ENCODE measurements around the gene IL1RAP.

Gene IL1RAP

GRCh38 chr3:190615060-190615384 is 101.1 kb downstream of the IL1RAP start:
- no peak overlapping the region for H3K4me3 ChIP-seq (IDR thresholded peaks at IDR 0.05; ENCODE audit: insufficient read depth, low read depth, low read length)
- H3K27ac ChIP-seq = no peak overlapping the region
- no peaks in the 10 kb centered on the region for H3K4me1 ChIP-seq (ENCODE audit: low read depth, poor library complexity, severe bottlenecking)
- H3K9ac ChIP-seq = no peak overlapping the region
- no peak overlapping the region for H2AFZ ChIP-seq (ENCODE audit: low read depth)
- no peaks in the 10 kb centered on the region for H4K20me1 ChIP-seq (ENCODE audit: insufficient read depth)
- H3K27me3 ChIP-seq (ENCODE audit: insufficient read depth, low read depth) = no peaks in the 10 kb centered on the region
- no peaks in the 10 kb centered on the region for H3K79me2 ChIP-seq (ENCODE audit: insufficient read depth, low read depth)
- no peaks in the 10 kb centered on the region for H3K36me3 ChIP-seq (ENCODE audit: insufficient read depth)
- H3K4me2 ChIP-seq = no peak overlapping the region
- TF ChIP-seq CTCF (conservative IDR thresholded peaks at IDR 0.05; ENCODE audit: low read depth, low read length) = no peak

- H4K20me1 ChIP-seq (ENCODE audit: insufficient read depth) = no peaks in the 10 kb centered on the region
- no peak overlapping the region for H2AFZ ChIP-seq (ENCODE audit: low read depth)
- H3K4me3 ChIP-seq (IDR thresholded peaks at IDR 0.05; ENCODE audit: insufficient read depth, low read depth, low read length) = no peak overlapping the region
- no peaks in the 10 kb centered on the region for H3K36me3 ChIP-seq (ENCODE audit: insufficient read depth)
- no peaks in the 10 kb centered on the region for H3K27me3 ChIP-seq (ENCODE audit: insufficient read depth, low read depth)
- H3K79me2 ChIP-seq (ENCODE audit: insufficient read depth, low read depth) = no peaks in the 10 kb centered on the region
- H3K4me2 ChIP-seq = no peak overlapping the region
- no peak overlapping the region for H3K9ac ChIP-seq
- no peaks in the 10 kb centered on the region for H3K4me1 ChIP-seq (ENCODE audit: low read depth, poor library complexity, severe bottlenecking)
- no peak overlapping the region for H3K27ac ChIP-seq
- TF ChIP-seq CTCF (conservative IDR thresholded peaks at IDR 0.05; ENCODE audit: low read depth, low read length) = no peak
Observed at GRCh38 chr3:190615607-190616006, 101.7 kb downstream of the IL1RAP start.

GRCh38 chr3:190616637-190617036 is 102.8 kb downstream of the IL1RAP start:
- Histone ChIP-seq H2AFZ (ENCODE audit: low read depth) (no peak overlapping the region), H4K20me1 (ENCODE audit: insufficient read depth) (no peaks in the 10 kb centered on the region), H3K27ac (no peak overlapping the region), H3K4me3 (IDR thresholded peaks at IDR 0.05; ENCODE audit: insufficient read depth, low read depth, low read length) (no peak overlapping the region), H3K9ac (no peak overlapping the region), H3K36me3 (ENCODE audit: insufficient read depth) (no peaks in the 10 kb centered on the region), H3K27me3 (ENCODE audit: insufficient read depth, low read depth) (no peaks in the 10 kb centered on the region), H3K4me1 (ENCODE audit: low read depth, poor library complexity, severe bottlenecking) (no peaks in the 10 kb centered on the region), H3K79me2 (ENCODE audit: insufficient read depth, low read depth) (no peaks in the 10 kb centered on the region), H3K4me2 (no peak overlapping the region)
- TF ChIP-seq CTCF (conservative IDR thresholded peaks at IDR 0.05; ENCODE audit: low read depth, low read length) = no peak

- Histone ChIP-seq H2AFZ (ENCODE audit: low read depth) (no peak overlapping the region), H3K4me3 (IDR thresholded peaks at IDR 0.05; ENCODE audit: insufficient read depth, low read depth, low read length) (no peak overlapping the region), H4K20me1 (ENCODE audit: insufficient read depth) (no peaks in the 10 kb centered on the region), H3K4me2 (no peak overlapping the region), H3K79me2 (ENCODE audit: insufficient read depth, low read depth) (no peaks in the 10 kb centered on the region), H3K27me3 (ENCODE audit: insufficient read depth, low read depth) (no peaks in the 10 kb centered on the region), H3K4me1 (ENCODE audit: low read depth, poor library complexity, severe bottlenecking) (no peaks in the 10 kb centered on the region), H3K27ac (no peak overlapping the region), H3K36me3 (ENCODE audit: insufficient read depth) (no peaks in the 10 kb centered on the region), H3K9ac (no peak overlapping the region)
- no peak for TF ChIP-seq CTCF (conservative IDR thresholded peaks at IDR 0.05; ENCODE audit: low read depth, low read length)
Observed at GRCh38 chr3:190617185-190617584, 103.3 kb downstream of the IL1RAP start.

All from KMS-11 (cell line).